Parathyroid adenoma (tissue), 2 donors: ENCODE data around the gene COBLL1.

ENCODE experiments used
- H2AFZ ChIP-seq: fragments of 300-600 bp; sonication (generic); one replicate; pipeline ENCODE4 v1.7.0; 2017; ENCODE audit warnings: antibody characterized with exemption, mild to moderate bottlenecking
- H3K27ac ChIP-seq: fragments of 300-600 bp; sonication (generic); one replicate; pipeline ENCODE4 v1.7.0; 2017
- H3K27me3 ChIP-seq: fragments of 300-600 bp; sonication (generic); one replicate; pipeline ENCODE4 v1.7.0; 2017; ENCODE audit warnings: low read length; ENCODE audit not compliant: control insufficient read depth, insufficient read depth
- H3K36me3 ChIP-seq: fragments of 300-600 bp; sonication (generic); one replicate; pipeline ENCODE4 v1.7.0; 2017; ENCODE audit warnings: low read length; ENCODE audit not compliant: control insufficient read depth, insufficient read depth
- H3K4me1 ChIP-seq: fragments of 300-600 bp; sonication (generic); one replicate; pipeline ENCODE4 v1.7.0; 2017; ENCODE audit warnings: control low read depth
- H3K4me2 ChIP-seq: fragments of 300-600 bp; sonication (generic); one replicate; pipeline ENCODE4 v1.7.0; 2017; ENCODE audit warnings: low read length
- H3K4me3 ChIP-seq: fragments of 300-600 bp; sonication (generic); one replicate; pipeline ENCODE4 v1.7.0; 2017; ENCODE audit warnings: low read depth, low read length
- H3K79me2 ChIP-seq: fragments of 300-600 bp; sonication (generic); one replicate; pipeline ENCODE4 v1.7.0; 2017; ENCODE audit warnings: control low read depth
- H3K9ac ChIP-seq: fragments of 300-600 bp; sonication (generic); one replicate; pipeline ENCODE4 v1.7.0; 2017; ENCODE audit warnings: mild to moderate bottlenecking
- H3K9me3 ChIP-seq: fragments of 300-600 bp; sonication (generic); one replicate; pipeline ENCODE4 v1.7.0; 2017; ENCODE audit warnings: low read length; ENCODE audit not compliant: control insufficient read depth
- CTCF ChIP-seq: fragments of 300-600 bp; sonication (generic); IDR thresholded peaks from one replicate; pipeline ENCODE4 v1.7.0; 2017; ENCODE audit warnings: antibody characterized with exemption, mild to moderate bottlenecking
- donor health status: primary hyperparathyroidism.

COBLL1 gene

GRCh38 chr2:164847291-164847690 lies 5.7 kb upstream of the COBLL1 start:
- TF ChIP-seq CTCF = no peak

GRCh38 chr2:164846276-164846675 lies 4.7 kb upstream of the COBLL1 start:
- no peak for TF ChIP-seq CTCF
- no peaks in the 10 kb centered on the region for H3K36me3 ChIP-seq
- H2AFZ ChIP-seq = no peak overlapping the region
- no peaks in the 10 kb centered on the region for H3K79me2 ChIP-seq
- no peak overlapping the region for H3K4me3 ChIP-seq
- H3K4me2 ChIP-seq = no peak overlapping the region
- H3K27ac ChIP-seq = no peak overlapping the region
- no peak overlapping the region for H3K9ac ChIP-seq
- H3K9me3 ChIP-seq = no peaks in the 10 kb centered on the region
- H3K27me3 ChIP-seq = no peaks in the 10 kb centered on the region
- H3K4me1 ChIP-seq = no peaks in the 10 kb centered on the region

More at GRCh38 chr2:164847291-164847690, 5.7 kb upstream of the COBLL1 start:
- H3K9me3 ChIP-seq = no peaks in the 10 kb centered on the region
- no peak overlapping the region for H3K4me2 ChIP-seq
- H3K36me3 ChIP-seq = no peaks in the 10 kb centered on the region
- H3K4me1 ChIP-seq = no peaks in the 10 kb centered on the region
- no peak overlapping the region for H3K9ac ChIP-seq
- no peak overlapping the region for H3K4me3 ChIP-seq
- no peaks in the 10 kb centered on the region for H3K27me3 ChIP-seq
- no peak overlapping the region for H3K27ac ChIP-seq
- H3K79me2 ChIP-seq = no peaks in the 10 kb centered on the region
- no peak overlapping the region for H2AFZ ChIP-seq

GRCh38 chr2:164843346-164843911 lies 1.8 kb upstream of the COBLL1 start:
- TF ChIP-seq CTCF = no peak
- Histone ChIP-seq H3K27ac (no peak overlapping the region), H3K4me3 (no peak overlapping the region), H3K9ac (no peak overlapping the region), H3K36me3 (no peaks in the 10 kb centered on the region), H3K4me1 (no peaks in the 10 kb centered on the region), H3K9me3 (no peaks in the 10 kb centered on the region), H2AFZ (peak overlapping the region; percentile 22), H3K27me3 (no peaks in the 10 kb centered on the region), H3K79me2 (no peaks in the 10 kb centered on the region), H3K4me2 (no peak overlapping the region)

- Histone ChIP-seq H3K36me3 (no peaks in the 10 kb centered on the region), H3K4me1 (no peaks in the 10 kb centered on the region), H3K9me3 (no peaks in the 10 kb centered on the region), H3K27me3 (no peaks in the 10 kb centered on the region), H3K4me3 (peak overlapping the region; percentile 91), H2AFZ (peak overlapping the region; percentile 98), H3K9ac (no peak overlapping the region), H3K4me2 (peak overlapping the region; percentile 72), H3K79me2 (peaks cover 4% of the 10 kb centered on the region), H3K27ac (peak overlapping the region; percentile 96)
- TF ChIP-seq CTCF = no peak
Observed at GRCh38 chr2:164842624-164842966, 972 bp upstream of the COBLL1 start.
